Limb (tissue), 2 donors: ENCODE measurements around the gene CTNND2.

Experiments used
- DNase-seq, 2 donors: peaks; one replicate each; pipeline ENCODE4 v3.0.0-alpha.2; 2016; ENCODE audit errors: extremely low spot score in 2 of 2

CTNND2 gene

DNA sequence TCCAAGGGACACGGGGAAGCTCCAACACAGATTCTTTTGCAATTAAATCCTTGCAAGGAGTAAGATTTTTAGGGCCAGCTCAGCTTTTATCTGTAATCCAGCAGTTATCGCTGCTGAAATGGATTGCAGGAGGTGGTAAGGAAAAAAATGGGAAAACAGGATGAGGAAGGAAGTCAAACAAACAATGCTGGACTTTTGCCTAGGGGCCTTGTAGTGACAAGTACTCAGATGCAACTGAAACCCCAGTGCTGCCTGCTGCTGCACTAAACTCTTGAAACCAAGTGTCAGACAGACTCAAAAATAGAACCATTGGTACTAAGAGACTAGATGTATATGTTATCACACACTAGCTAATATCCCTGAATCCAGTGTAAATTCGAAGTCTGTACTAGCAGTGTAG is 309.2 kb downstream of the CTNND2 start:
- DNase-seq: no peak

- no peak for DNase-seq
These were observed 310.2 kb downstream of the CTNND2 start for GRCh38 chr5:11594021-11594420.

GRCh38 chr5:11590475-11590874 is 313.8 kb downstream of the CTNND2 start:
- DNase-seq: no peak

DNA sequence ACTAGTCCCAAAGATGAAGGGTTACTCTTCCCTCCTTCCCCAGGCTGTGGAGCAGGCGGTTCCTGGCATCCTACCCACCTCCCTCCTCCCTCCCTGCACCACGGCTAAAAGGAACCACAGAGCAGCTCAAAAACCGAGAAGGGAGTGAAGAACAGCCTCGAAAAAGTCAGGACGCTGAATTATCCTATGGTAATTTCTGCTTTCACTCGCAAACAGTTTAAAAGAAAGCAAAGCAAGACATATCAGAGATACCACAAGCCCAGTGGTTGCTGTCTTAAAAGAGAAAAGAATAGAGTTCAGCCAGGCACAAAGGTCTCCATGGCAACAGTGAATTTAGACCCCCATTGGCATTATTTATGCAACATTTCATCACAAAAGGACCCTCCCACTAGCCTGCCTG is 315.4 kb downstream of the CTNND2 start:
- DNase-seq: peak; percentile 18 to 41

DNA sequence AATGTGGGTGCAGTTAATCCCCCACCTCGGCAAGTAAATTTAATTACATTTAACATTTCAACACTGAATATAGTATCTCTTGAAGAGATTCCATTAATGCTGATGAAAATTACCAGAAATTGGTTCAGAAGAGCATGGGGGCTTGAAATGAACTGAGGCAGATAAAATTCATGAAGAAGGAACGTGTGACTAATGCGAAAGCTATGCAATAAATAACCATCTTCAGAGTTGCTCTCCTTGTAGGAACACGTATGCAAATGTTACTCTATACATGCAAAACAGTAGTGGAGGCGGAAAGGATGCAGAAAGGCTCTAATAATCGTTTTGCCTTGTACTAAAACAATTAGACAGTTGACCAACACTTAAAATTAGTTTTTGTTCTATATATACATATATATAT is 320.2 kb downstream of the CTNND2 start:
- DNase-seq: no peak

DNA sequence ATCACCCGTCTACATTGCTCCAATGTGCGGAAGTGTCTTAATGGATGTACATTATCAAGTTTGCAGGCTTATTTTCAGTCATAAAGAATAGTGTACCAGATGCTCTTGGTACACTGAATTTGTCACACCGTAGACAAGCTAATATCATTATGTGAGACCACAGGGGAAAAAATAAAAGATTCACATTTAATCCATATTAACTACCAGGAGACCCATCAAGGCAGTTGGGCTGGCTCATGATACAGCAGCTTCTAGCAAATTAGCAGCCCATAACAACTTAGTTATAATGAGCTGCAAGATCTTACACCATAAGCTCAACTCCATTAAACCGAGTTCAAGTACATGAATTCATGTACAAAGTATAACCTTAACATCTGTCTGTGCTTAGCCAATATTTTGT is 324.9 kb downstream of the CTNND2 start:
- no peak for DNase-seq

DNA sequence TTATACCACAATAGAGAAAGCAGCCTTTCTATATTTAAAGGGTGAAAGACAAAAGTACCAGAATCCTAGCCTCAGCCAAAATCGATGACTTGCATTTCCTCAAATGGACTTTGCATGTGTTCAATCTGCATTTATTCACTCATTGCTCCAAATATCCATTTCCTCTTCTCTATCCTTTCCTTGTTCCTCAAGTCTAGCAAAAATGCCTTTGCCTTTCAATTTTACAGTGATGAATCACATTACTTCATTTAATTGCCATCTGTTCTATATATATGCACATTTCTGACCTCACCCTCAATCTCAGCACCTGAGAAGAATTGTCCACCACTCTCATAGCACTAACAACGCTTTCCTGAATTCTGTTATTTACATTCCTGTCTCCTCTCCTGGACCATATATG is 329.5 kb downstream of the CTNND2 start:
- DNase-seq: no peak

DNA sequence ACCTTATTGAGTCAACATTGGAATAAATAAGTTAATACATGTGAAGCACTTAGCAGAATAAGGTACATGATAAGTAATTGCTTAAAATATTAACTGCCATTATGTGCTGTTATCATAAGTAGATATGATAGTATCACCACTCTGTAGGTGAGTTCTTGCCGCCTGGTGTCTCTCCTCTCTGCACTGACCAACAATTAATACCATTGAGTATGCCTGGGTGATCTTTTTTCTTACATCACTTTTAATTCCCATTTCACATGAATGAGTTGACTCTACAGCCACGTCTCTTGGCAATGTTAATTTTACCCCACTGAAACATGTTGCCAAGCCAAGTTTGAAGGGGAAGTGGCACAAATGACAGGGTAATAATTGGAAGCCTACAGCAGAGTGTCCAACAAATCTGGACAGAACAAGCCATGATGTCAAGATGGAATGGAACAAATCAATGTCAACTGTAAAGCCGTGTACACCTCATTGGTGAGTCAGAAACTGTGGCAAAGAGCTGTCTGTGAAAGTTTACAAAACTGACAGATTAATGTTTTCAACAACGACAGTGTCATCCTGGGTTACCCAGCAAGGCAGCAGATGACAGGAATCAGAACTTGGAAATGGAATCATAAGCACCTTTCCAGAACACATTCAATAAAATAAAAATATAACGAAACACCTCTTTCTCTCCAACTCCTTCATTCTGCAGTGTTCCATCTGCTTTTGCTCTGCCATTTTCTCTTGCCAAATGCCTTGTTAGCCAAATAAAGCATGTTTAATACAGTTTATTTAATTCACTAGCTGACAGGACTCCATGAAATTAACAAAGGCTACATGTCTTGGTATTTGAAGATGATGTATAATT is 330.9 kb downstream of the CTNND2 start:
- no peak for DNase-seq

DNA sequence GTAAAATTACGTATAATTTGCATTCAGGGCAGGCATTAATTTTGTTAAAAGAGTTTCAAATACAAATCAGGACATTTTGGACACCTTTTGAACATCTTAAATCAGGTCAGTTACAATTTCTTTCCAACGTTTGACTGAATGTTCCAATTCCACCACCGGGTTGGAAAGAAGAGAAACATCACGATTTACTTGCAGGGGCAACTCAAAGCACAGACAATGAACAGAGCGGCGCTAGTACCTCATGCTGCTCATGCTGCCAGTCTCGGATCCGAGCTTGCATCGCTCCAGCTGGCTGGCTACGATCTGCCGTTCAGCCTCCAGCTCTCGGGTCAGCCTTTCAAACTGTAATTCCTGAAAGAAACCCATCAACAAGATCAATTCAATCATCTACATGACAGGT is 339.5 kb downstream of the CTNND2 start:
- DNase-seq: no peak

DNA sequence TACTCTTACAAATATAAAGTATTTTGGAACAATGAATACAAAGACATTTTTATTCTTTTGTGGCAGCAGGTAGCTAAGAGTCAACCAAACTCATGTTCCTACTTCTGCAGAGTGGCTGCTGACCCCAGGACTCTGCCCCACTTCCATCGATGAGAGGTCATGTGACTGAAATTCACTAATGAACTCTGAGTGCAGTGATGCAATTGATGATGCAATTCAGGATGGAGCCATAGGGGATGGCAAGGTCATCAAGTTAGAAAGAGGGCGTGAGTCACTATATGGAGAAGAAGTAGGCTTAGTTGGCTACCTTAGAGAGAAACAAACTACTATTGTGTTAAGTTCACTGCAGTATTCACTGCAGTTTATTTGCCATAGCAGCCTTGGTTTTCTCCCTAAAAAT is 340.4 kb downstream of the CTNND2 start:
- no peak for DNase-seq

- no peak for DNase-seq
These were observed 343.1 kb downstream of the CTNND2 start for GRCh38 chr5:11560915-11561697.

DNA sequence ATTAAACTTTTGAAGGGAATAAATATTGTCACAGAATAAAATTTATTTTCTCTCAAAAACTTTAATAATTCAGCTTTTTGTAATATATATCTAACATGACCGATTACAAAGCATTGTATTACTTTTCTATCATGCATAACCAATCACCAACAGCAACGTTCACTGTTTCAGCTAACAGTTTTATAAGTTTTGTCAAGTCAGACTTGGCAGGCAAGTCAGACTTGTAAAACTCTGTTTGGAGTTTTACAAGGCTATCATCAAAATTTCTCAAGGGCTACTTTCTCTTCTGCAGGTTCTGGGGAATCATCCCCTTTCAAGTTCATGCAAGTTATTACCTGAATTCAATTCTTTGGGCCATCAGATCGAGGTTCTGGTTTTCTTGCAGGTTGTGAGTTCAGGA is 347.2 kb downstream of the CTNND2 start:
- DNase-seq: no peak

DNA sequence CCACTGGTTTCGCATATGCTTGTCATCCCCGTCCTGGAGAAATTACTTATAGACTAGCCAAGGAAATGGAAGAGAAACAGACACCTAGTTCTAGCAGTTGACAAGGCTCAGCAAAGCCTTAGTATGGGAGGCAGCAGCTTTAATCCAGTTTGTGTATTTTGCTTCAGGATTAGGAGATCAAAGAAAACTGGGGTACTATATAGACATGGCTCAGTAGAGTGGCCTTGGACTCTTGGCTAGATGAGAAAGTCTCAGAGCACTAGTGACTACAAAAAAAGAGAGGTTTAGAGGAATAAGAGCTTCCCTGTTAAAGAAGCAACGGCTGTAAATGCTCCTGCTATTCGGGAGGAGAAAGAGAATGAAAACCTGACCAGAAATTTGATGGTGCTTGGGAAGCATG is 349.1 kb downstream of the CTNND2 start:
- DNase-seq: no peak

DNA sequence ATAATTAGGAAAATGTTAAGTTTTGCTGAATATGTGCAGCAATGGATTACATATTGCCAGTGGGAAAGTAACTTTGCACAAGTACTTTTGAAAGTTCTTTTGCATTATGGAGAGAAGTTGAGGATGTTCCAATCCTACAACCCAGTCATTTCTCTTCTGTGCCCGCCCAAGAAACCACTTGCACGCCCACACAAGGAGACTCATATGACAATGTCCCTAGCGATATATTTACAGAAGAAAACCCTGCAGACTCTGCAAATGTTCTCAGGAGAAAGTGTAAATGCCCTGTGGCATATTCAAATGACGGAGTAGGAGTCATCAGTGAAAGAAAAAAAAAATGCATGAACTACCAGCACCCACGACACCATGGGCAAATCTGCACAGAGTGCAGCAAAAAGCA is 356.5 kb downstream of the CTNND2 start:
- no peak for DNase-seq

DNA sequence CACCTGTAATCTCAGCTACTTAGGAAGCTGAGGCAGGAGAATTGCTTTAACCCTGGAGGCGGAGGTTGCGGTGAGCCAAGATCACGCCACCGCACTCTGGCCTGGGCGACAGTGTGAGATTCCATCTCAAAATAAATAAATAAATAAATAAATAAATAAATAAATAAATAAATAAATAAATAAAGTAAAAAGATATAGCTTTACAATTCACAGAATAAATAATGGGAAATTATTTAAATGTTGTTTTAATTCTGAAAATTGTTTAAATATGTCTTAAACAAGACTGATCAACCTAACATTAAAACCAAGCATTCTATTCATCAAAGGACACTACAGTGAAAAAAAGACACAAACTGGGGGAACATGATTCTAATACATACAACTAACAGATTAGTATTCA is 357.1 kb downstream of the CTNND2 start:
- DNase-seq: no peak

DNA sequence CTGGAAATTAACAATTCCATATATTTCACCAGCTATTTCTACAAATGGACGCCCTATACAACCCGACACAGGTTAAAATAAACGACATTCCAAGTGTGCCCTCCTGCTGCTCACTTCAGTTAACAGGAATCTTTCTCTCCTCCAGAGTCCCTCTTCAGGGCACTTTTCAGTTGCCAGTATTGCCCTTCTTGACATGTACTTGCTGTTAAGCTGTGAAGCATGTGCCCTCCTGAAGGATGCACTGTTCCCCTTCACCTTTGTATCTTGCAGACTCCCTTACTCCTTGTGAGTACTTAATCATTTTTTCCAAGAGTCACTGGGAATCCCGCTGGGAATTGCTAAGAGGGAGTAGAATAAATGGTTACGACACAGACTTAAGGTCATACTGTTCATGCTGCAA is 364.1 kb downstream of the CTNND2 start:
- DNase-seq: no peak

DNA sequence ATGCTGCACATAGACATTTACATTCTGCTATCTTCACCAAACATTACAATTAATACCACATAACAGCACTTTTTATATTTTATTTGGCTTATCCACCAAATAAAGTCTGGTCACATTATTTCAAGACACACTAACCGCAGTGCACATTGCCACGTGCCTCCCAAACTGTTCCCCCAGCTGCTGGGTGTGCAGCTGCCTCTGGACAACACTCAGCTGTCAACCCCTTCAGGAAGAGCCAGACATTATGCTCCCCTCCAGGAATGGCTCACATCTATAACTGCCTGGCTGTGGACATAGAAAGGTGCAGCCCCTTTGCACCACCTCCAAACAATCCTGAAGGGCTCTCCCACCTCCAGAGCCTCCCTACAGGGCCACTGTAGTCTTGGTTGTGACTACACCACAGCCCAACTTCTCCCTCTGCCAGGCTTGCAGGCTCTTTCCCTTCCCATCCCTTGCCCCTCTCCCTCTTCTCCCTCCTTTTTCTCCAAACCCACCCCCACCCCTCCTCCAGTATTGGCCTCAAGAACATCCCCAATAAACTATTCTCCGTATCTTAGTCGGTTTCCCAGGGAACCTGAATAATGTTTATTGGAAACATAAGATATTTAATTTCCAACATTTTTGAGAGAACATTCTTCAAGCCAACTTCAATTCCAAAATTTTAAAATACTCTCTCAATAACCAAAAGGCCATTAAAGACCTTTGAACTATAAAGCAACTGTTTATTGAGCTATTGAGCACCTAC is 372.3 kb downstream of the CTNND2 start:
- DNase-seq: peak in 1 of 2 donors; percentile 44

- DNase-seq: no peak
These were observed 375.5 kb downstream of the CTNND2 start for GRCh38 chr5:11528720-11529119.

- DNase-seq: no peak
These were observed 376.4 kb downstream of the CTNND2 start for GRCh38 chr5:11527652-11528349.

DNA sequence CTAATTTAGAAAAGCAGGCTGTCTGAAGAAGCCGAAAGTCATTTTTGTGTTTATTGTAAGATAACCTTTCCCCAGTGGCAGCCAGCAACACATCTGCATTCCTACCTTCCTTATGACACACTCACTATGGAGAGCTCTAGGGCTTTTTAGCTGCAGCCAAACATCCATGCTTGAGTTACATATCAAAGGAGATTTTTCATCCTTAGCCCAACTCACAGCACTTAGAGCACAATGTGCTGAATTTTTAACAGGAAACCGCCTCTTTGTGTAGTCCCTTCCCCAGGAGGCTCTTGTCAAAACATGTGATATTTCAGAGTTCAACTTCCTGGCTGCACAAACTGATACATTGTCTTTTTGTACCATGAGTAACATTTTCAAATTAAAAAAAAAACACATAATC is 379.2 kb downstream of the CTNND2 start:
- no peak for DNase-seq

GRCh38 chr5:11524188-11524587 is 380.1 kb downstream of the CTNND2 start:
- no peak for DNase-seq

- DNase-seq: no peak
These were observed 381.4 kb downstream of the CTNND2 start for GRCh38 chr5:11522796-11523195.
